LNCaP clone FGC (cell line): ENCODE measurements around the gene TENT4A.

Source experiments
- DNase-seq: peaks from one replicate; pipeline ENCODE4 v3.0.0-alpha.2; 2011; ENCODE audit warnings: low read depth
- H3K4me3 ChIP-seq: 2 replicates; pipeline ENCODE4 v1.5.1; 2011; ENCODE audit warnings: mild to moderate bottlenecking, low read depth, low read length, control low read depth
- CTCF ChIP-seq: IDR thresholded peaks from 2 replicates; pipeline ENCODE4 v1.5.1; 2012; ENCODE audit warnings: mild to moderate bottlenecking; ENCODE audit not compliant: control insufficient read depth, insufficient read depth; ENCODE audit errors: extremely low read depth

TENT4A gene

GRCh38 chr5:6736106-6736505 lies 22.9 kb downstream of the TENT4A start:
- DNase-seq, result no peak
- no peak for TF ChIP-seq CTCF
- no peak overlapping the region for H3K4me3 ChIP-seq

GRCh38 chr5:6736524-6737042 lies 23.4 kb downstream of the TENT4A start:
- no peak overlapping the region for H3K4me3 ChIP-seq
- DNase-seq, result no peak
- no peak for TF ChIP-seq CTCF

- TF ChIP-seq CTCF, result no peak
- no peak overlapping the region for H3K4me3 ChIP-seq
- no peak for DNase-seq
Measured at GRCh38 chr5:6737043-6737941, 24.1 kb downstream of the TENT4A start.

- no peak overlapping the region for H3K4me3 ChIP-seq
- no peak for DNase-seq
- no peak for TF ChIP-seq CTCF
Measured at GRCh38 chr5:6739603-6740002, 26.4 kb downstream of the TENT4A start.

GRCh38 chr5:6740586-6741150 lies 27.4 kb downstream of the TENT4A start:
- DNase-seq, result no peak
- no peak for TF ChIP-seq CTCF
- no peak overlapping the region for H3K4me3 ChIP-seq

GRCh38 chr5:6742081-6742758 lies 29.0 kb downstream of the TENT4A start:
- TF ChIP-seq CTCF, result no peak
- no peak for DNase-seq
- no peak overlapping the region for H3K4me3 ChIP-seq
